GM21786 (cell line): ENCODE data around the gene CARD10.

ENCODE experiments used
- ATAC-seq: cut with Tn5 transposase; IDR thresholded peaks from one replicate; pipeline ENCODE4 v1.9.1; 2021; ENCODE audit not compliant: unreplicated experiment

CARD10 gene

GRCh38 chr22:37504964-37505363, 14.3 kb downstream of the CARD10 start:
- no peak for ATAC-seq

GRCh38 chr22:37503850-37504249, 15.4 kb downstream of the CARD10 start:
- ATAC-seq = no peak

GRCh38 chr22:37503183-37503683, 16.0 kb downstream of the CARD10 start:
- ATAC-seq = no peak

- no peak for ATAC-seq
Measured at GRCh38 chr22:37502342-37503182, 16.7 kb downstream of the CARD10 start.

- ATAC-seq = no peak
Measured at GRCh38 chr22:37501610-37502341, 17.4 kb downstream of the CARD10 start.

GRCh38 chr22:37500745-37501609, 18.2 kb downstream of the CARD10 start:
- ATAC-seq = no peak

GRCh38 chr22:37499789-37500540, 19.2 kb downstream of the CARD10 start:
- no peak for ATAC-seq

- ATAC-seq = no peak
Measured at GRCh38 chr22:37499027-37499707, 20.0 kb downstream of the CARD10 start.

GRCh38 chr22:37498289-37498909, 20.8 kb downstream of the CARD10 start:
- ATAC-seq = no peak

- ATAC-seq = no peak
Measured at GRCh38 chr22:37497062-37497599, 22.1 kb downstream of the CARD10 start.

- ATAC-seq = no peak
Measured at GRCh38 chr22:37496651-37497050, 22.6 kb downstream of the CARD10 start.

GRCh38 chr22:37493979-37494378, 25.2 kb downstream of the CARD10 start:
- ATAC-seq = no peak

- ATAC-seq = no peak
Measured at GRCh38 chr22:37492428-37493344, 26.5 kb downstream of the CARD10 start.

- ATAC-seq = no peak
Measured at GRCh38 chr22:37491559-37492427, 27.4 kb downstream of the CARD10 start.

- ATAC-seq = no peak
Measured at GRCh38 chr22:37491106-37491505, 28.1 kb downstream of the CARD10 start.

- ATAC-seq = no peak
Measured at GRCh38 chr22:37489983-37490382, 29.2 kb downstream of the CARD10 start.
